Measurements from ENCODE around the gene METAP1D.

DNA sequence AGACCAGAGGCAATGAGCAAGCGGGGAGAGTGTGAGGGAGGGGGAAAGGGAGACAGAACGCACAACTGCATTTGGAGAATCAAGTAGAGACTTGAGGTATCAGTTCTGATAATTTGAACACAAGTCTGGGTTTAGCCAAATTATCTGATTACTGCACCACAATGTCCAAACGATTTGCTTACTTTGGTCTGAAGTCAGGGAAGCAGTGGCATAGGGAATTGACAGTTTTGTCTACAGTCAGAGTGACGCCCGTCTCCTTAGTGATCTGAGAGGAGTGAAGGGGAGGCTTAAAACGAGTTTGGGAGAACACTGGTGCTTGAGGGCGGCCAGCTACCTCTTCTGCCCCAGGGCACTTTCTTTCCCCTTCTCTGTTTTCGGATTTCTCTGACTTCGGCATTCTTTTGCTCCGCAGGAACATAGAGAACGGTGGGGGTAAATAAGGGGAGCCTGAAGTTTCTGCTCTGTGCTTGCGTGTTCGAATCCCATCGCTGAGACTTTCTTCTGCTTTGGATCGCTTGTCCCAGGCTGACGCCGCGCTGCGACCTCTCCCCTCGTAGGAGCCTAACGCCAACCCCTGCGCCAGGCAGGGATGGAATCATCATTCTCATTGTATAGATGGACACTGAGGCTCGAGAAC is 105.8 kb downstream of the METAP1D start:
- TF ChIP-seq, protein P1, sequence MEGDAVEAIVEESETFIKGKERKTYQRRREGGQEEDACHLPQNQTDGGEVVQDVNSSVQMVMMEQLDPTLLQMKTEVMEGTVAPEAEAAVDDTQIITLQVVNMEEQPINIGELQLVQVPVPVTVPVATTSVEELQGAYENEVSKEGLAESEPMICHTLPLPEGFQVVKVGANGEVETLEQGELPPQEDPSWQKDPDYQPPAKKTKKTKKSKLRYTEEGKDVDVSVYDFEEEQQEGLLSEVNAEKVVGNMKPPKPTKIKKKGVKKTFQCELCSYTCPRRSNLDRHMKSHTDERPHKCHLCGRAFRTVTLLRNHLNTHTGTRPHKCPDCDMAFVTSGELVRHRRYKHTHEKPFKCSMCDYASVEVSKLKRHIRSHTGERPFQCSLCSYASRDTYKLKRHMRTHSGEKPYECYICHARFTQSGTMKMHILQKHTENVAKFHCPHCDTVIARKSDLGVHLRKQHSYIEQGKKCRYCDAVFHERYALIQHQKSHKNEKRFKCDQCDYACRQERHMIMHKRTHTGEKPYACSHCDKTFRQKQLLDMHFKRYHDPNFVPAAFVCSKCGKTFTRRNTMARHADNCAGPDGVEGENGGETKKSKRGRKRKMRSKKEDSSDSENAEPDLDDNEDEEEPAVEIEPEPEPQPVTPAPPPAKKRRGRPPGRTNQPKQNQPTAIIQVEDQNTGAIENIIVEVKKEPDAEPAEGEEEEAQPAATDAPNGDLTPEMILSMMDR (conservative IDR thresholded peaks at IDR 0.05) = no peak
- TF ChIP-seq EZH2 (IDR thresholded peaks at IDR 0.05; ENCODE audit: low read depth) = no peak

All from PC-9 (cell line).